AG08396 (cell line): ENCODE measurements around the gene UPB1.

ENCODE experiments used
- DNase-seq: peaks from one replicate; pipeline ENCODE4 v3.0.0; 2012; ENCODE audit warnings: low spot score, mixed read lengths

Gene UPB1

DNA sequence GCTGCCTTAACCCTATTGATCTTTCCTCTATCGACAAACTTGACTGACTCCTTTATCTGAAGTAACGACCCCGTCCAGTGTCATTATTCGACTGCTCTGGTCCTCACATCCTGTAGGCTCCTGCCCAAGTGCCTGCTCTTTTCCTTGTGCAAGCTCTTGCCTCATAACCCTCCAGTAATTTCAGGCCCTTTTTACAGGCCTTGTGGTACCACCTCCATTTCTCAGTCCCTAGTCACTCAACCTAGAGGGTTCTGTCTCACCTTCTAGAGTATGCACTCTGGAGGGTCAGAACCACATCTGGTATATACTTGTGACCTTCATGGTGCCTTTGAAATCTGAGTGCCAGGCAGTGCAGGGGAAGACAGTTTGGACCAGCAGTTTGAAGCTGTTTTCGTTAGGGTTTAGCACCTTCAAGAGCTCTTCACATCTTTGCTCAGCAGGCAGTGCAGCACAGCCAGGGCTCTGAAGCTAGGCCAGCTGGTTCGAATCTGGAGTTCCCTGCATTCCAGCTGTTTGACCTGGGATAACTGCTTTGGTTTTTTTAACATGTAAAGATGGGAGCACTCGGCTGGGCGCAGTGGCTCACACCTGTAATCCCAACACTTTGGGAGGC, 71.9 kb downstream of the UPB1 start:
- DNase-seq = no peak

DNA sequence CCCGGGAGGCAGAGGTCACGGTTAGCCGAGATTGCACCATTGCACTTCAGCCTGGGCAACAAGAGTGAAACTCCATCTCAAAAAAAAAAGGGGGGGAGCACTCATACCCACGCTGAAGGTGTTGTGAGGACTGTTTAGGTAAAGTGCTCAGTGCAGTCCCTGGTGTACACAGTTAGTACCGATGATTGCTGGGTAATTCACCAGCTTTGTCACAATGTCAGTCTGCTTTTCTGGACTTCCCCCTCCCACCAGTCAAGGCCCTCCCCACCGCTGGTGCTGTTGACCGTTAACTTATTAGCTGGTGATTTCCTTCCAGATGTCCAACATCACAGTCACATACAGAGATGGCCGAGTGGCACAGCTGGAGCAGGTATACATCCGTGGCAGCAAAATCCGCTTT, 72.5 kb downstream of the UPB1 start:
- DNase-seq = no peak

DNA sequence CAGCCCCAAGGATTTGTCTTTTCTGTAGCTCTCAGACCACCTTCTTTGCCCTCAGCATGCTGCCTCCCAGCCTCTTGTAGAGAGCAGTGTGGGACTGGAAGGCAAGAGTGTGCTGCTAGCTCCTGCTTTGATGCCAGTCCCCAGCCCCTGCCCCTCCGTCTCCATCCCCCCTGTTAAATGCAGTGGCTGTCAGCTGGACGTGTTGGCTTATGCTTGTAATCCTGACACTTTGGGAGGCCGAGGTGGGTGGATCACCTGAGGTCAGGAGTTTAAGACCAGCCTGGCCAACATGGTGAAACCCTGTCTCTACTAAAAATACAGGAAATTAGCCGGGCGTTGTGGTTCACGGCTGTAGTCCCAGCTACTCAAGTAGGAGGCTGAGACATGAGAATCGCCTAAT, 76.1 kb downstream of the UPB1 start:
- no peak for DNase-seq

DNA sequence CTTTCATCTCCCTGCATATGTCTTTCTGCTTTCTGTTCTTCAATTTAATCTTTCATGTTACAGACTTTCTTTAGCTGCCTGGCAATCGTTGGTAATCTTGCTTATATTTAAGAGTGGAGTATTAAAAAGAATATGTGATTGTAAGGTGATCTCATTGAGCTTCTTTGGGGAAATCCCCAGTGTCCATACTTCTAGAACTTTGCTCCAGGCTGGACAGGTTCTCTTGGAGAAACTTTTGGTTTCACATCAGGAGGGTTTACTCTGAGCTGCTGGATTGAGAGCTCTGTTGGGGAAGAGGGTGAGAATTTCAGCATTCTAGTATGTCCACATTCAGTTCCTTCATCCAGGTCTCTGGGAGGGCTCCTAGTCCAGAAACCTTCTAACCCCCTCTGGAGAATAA, 81.6 kb downstream of the UPB1 start:
- DNase-seq = no peak
